Daoy (cell line): Measurements from ENCODE around the gene PTPRG. TPM values are rescaled to one million over a fixed set of nuclear protein-coding genes. Genes with fewer than 3 reads are reported as not detected.
A peak's percentile ranks its signal among the peaks of the same experiment; 100 is the strongest.
"Not testable (repeated sequence)": the region's sequence is repeated elsewhere in the genome, so short reads cannot be mapped to it uniquely, and the experiment has no call there.

ENCODE experiments used
- DNase-seq: peaks from one replicate; pipeline ENCODE4 v3.0.0-alpha.2; 2015; ENCODE audit warnings: low read depth
- total RNA-seq: library from RNA; depleted of rRNA; stranded (reverse); fragments of >200 nt; shearing (Covaris generic); gene quantifications from 2 replicates; pipeline ENCODE4 v1.2.3, GENCODE V29; 2014

The PTPRG gene
- total RNA-seq, 1 experiment from 2014 or later = 9.1 TPM

- no peak for DNase-seq
These were observed 235.5 kb downstream of the PTPRG start for GRCh38 chr3:61796911-61797310.

GRCh38 chr3:61802772-61803171 is 241.4 kb downstream of the PTPRG start:
- DNase-seq = no peak

GRCh38 chr3:61803983-61804382 is 242.6 kb downstream of the PTPRG start:
- DNase-seq = no peak

- DNase-seq = no peak
These were observed 243.4 kb downstream of the PTPRG start for GRCh38 chr3:61804782-61805181.

- DNase-seq = peak; percentile 16
These were observed 244.2 kb downstream of the PTPRG start for GRCh38 chr3:61805510-61806080.

- DNase-seq = no peak
These were observed 245.4 kb downstream of the PTPRG start for GRCh38 chr3:61806810-61807209.

- peak; percentile 11 for DNase-seq
These were observed 246.5 kb downstream of the PTPRG start for GRCh38 chr3:61807865-61808276.

- DNase-seq = peak; percentile 9
These were observed 247.2 kb downstream of the PTPRG start for GRCh38 chr3:61808526-61808925.

- no peak for DNase-seq
These were observed 247.6 kb downstream of the PTPRG start for GRCh38 chr3:61808999-61809398.

GRCh38 chr3:61809879-61810278 is 248.5 kb downstream of the PTPRG start:
- DNase-seq = no peak

- DNase-seq = no peak
These were observed 249.7 kb downstream of the PTPRG start for GRCh38 chr3:61810953-61811497.

GRCh38 chr3:61811652-61812051 is 250.3 kb downstream of the PTPRG start:
- DNase-seq = no peak

GRCh38 chr3:61812085-61812484 is 250.7 kb downstream of the PTPRG start:
- no peak for DNase-seq

- no peak for DNase-seq
These were observed 251.1 kb downstream of the PTPRG start for GRCh38 chr3:61812517-61812916.

GRCh38 chr3:61813636-61814035 is 252.3 kb downstream of the PTPRG start:
- DNase-seq = no peak

- DNase-seq = no peak
These were observed 253.3 kb downstream of the PTPRG start for GRCh38 chr3:61814674-61815073.

- DNase-seq = not testable (repeated sequence)
These were observed 254.9 kb downstream of the PTPRG start for GRCh38 chr3:61816304-61816703.

- DNase-seq = no peak
These were observed 258.5 kb downstream of the PTPRG start for GRCh38 chr3:61819861-61820260.

- DNase-seq = no peak
These were observed 259.1 kb downstream of the PTPRG start for GRCh38 chr3:61820306-61820992.

- no peak for DNase-seq
These were observed 260.5 kb downstream of the PTPRG start for GRCh38 chr3:61821823-61822251.

- DNase-seq = no peak
These were observed 261.2 kb downstream of the PTPRG start for GRCh38 chr3:61822588-61822987.

- DNase-seq = no peak
These were observed 263.3 kb downstream of the PTPRG start for GRCh38 chr3:61824553-61825135.

- no peak for DNase-seq
These were observed 264.8 kb downstream of the PTPRG start for GRCh38 chr3:61826161-61826560.
